GM19025 (cell line): Measurements from ENCODE around the gene SLC35D1.

Experiments
- ATAC-seq: cut with Tn5 transposase; IDR thresholded peaks from one replicate; pipeline ENCODE4 v1.9.1; 2021; ENCODE audit warnings: mild to moderate bottlenecking, low read depth, moderate library complexity; ENCODE audit not compliant: unreplicated experiment

The SLC35D1 gene

GRCh38 chr1:67051196-67051595 is 2.8 kb downstream of the SLC35D1 start:
- ATAC-seq: no peak

GRCh38 chr1:67044631-67045270 is 9.2 kb downstream of the SLC35D1 start:
- no peak for ATAC-seq

- ATAC-seq: no peak
These were observed 10.6 kb downstream of the SLC35D1 start for GRCh38 chr1:67043366-67043765.

GRCh38 chr1:67041841-67042503 is 12.0 kb downstream of the SLC35D1 start:
- ATAC-seq: no peak

- no peak for ATAC-seq
These were observed 13.5 kb downstream of the SLC35D1 start for GRCh38 chr1:67040405-67040804.

- no peak for ATAC-seq
These were observed 22.1 kb downstream of the SLC35D1 start for GRCh38 chr1:67031859-67032247.

GRCh38 chr1:67031121-67031858 is 22.7 kb downstream of the SLC35D1 start:
- ATAC-seq: no peak

- ATAC-seq: no peak
These were observed 24.5 kb downstream of the SLC35D1 start for GRCh38 chr1:67029472-67029871.

GRCh38 chr1:67020765-67021164 is 33.2 kb downstream of the SLC35D1 start:
- ATAC-seq: no peak

- ATAC-seq: no peak
These were observed 33.6 kb downstream of the SLC35D1 start for GRCh38 chr1:67020304-67020703.

GRCh38 chr1:67019600-67020136 is 34.3 kb downstream of the SLC35D1 start:
- no peak for ATAC-seq

GRCh38 chr1:67019121-67019520 is 34.8 kb downstream of the SLC35D1 start:
- ATAC-seq: no peak

GRCh38 chr1:67018574-67018973 is 35.4 kb downstream of the SLC35D1 start:
- ATAC-seq: no peak

GRCh38 chr1:67013573-67013972 is 40.4 kb downstream of the SLC35D1 start:
- peak; percentile 51 for ATAC-seq

GRCh38 chr1:67009792-67010191 is 44.2 kb downstream of the SLC35D1 start:
- no peak for ATAC-seq

GRCh38 chr1:67005068-67005467 is 48.9 kb downstream of the SLC35D1 start:
- no peak for ATAC-seq

GRCh38 chr1:67004176-67004575 is 49.8 kb downstream of the SLC35D1 start:
- no peak for ATAC-seq

- ATAC-seq: no peak
These were observed 52.1 kb downstream of the SLC35D1 start for GRCh38 chr1:67001682-67002425.

GRCh38 chr1:66999640-67000400 is 54.1 kb downstream of the SLC35D1 start:
- no peak for ATAC-seq

GRCh38 chr1:66998972-66999371 is 55.0 kb downstream of the SLC35D1 start:
- ATAC-seq: no peak
